ENCODE measurements around the gene FH. TPM values are rescaled to one million over a fixed set of nuclear protein-coding genes. Genes with fewer than 3 reads are reported as not detected.

FH gene
- total and polyA plus RNA-seq, 2 donors (not counting 3 experiments of a cell fraction or from before 2014, with no cell fraction given), result 41.9 to 96.6 TPM

DNA sequence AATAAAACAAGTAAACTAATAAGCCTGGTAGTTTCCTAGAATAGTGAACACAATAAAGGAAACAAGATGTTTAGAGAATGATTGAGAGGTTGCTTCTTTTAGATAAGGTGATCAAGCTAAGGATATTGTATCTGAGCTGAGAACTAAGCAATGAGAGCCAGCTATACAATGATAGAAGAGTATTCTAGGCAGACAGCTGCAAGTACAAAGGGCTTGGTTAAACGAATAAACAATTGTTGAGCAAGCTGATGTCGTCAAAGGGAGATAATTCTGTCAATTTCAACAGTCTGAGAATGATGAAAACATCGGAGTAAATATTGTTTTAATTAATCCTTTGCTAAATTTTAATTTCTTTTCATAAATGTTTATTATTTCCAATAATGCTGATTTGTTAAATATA, 5.5 kb upstream of the FH start:
- ChIA-PET POLR2A (no interaction called here), CTCF (interaction anchor here (0.9 to 1.8 kb wide), 4 partner anchors 9 to 694 kb away, joined by 3 to 4 read pairs (median 4); no protein-coding TSS in a partner anchor)
- Histone ChIP-seq H3K4me3 (replicated peaks in 1 of 3; ENCODE audit: insufficient read depth in 1 of 3, low read depth in 1 of 3, low read length in 3 of 3) (no peak overlapping the region), H3K9ac (replicated peaks; ENCODE audit: extremely low read depth, insufficient read depth, low read length) (no peak overlapping the region), H3K79me2 (ENCODE audit: control insufficient read depth, insufficient read depth, low read length) (no peaks in the 10 kb centered on the region), H3K27me3 (ENCODE audit: control insufficient read depth in 2 of 2, insufficient read depth in 2 of 2, low read length in 2 of 2) (peaks cover 24 to 70% of the 10 kb centered on the region in 2 experiments), H3K4me1 (ENCODE audit: control insufficient read depth, extremely low read depth, insufficient read depth, low read length) (peaks cover 2% of the 10 kb centered on the region), H3K36me3 (ENCODE audit: control insufficient read depth in 2 of 2, extremely low read depth in 1 of 2, insufficient read depth in 2 of 2, low read length in 2 of 2) (no peaks in the 10 kb centered on the region), H3K9me1 (replicated peaks; ENCODE audit: control insufficient read depth, extremely low read depth, insufficient read depth, low read length) (no peaks in the 10 kb centered on the region), H3K4me2 (ENCODE audit: insufficient read depth, low read length) (no peak overlapping the region), H2AFZ (ENCODE audit: low read depth, low read length) (no peak overlapping the region), H3K27ac (ENCODE audit: insufficient read depth, low read depth, low read length) (no peak overlapping the region), H4K20me1 (replicated peaks; ENCODE audit: control insufficient read depth, extremely low read depth, insufficient read depth, low read length) (no peaks in the 10 kb centered on the region), H3K9me3 (replicated peaks; ENCODE audit: control insufficient read depth, insufficient read depth, low read length) (no peaks in the 10 kb centered on the region)
- no peak for DNase-seq (ENCODE audit: low read depth, low spot score)
- dilution Hi-C loops (cut with MboI; ENCODE audit: extremely low pct_ligation_motif_present, low sequenced_read_pairs) (no loop called here), intact Hi-C loops (cut with micrococcal nuclease) (no loop called here)
- no peak for FAIRE-seq
- TF ChIP-seq, protein P1, sequence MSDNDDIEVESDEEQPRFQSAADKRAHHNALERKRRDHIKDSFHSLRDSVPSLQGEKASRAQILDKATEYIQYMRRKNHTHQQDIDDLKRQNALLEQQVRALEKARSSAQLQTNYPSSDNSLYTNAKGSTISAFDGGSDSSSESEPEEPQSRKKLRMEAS (IDR thresholded peaks at IDR 0.05; ENCODE audit: insufficient read depth, insufficient read length), result no peak
- no peak for TF ChIP-seq EZH2 (IDR thresholded peaks at IDR 0.05; ENCODE audit: borderline replicate concordance, low read depth, low read length, severe bottlenecking)
- no peak for TF ChIP-seq MYC (IDR thresholded peaks at IDR 0.05; ENCODE audit: low read depth, low read length)
- TF ChIP-seq JUN (IDR thresholded peaks at IDR 0.05; ENCODE audit: borderline replicate concordance, insufficient read depth, insufficient read length, low read depth), result no peak
- BruUV-seq (replicated peaks), result no TSS peak

DNA sequence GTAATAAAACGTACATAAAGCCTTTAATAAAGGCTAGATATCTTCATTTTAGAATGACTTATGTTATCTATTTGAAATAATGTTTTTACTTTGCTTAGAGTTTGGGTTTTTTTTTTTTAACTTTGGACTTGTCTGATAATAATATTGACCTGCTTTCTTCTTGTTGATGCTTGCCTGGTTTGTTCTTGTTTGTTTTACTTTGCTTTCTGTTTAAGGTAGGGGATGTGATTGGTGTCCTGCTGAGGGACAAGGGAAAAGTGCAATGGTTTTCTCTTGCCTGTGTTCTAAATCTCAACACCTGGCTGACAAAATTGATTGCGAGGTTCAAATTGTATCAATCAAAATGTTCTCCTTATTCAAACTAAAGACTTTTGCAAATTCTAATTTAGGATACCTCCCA, 2.2 kb upstream of the FH start:
- peaks cover 21 to 55% of the 10 kb centered on the region in 2 experiments for H3K27me3 ChIP-seq (ENCODE audit: control insufficient read depth in 2 of 2, insufficient read depth in 2 of 2, low read length in 2 of 2)
- no peaks in the 10 kb centered on the region for H3K9me1 ChIP-seq (replicated peaks; ENCODE audit: control insufficient read depth, extremely low read depth, insufficient read depth, low read length)
- ChIA-PET CTCF (no interaction called here), POLR2A (no interaction called here)
- no peak overlapping the region for H3K9ac ChIP-seq (replicated peaks; ENCODE audit: extremely low read depth, insufficient read depth, low read length)
- no peak overlapping the region for H3K4me2 ChIP-seq (ENCODE audit: insufficient read depth, low read length)
- no peak overlapping the region for H3K27ac ChIP-seq (ENCODE audit: insufficient read depth, low read depth, low read length)
- peaks cover 13% of the 10 kb centered on the region for H3K4me1 ChIP-seq (ENCODE audit: control insufficient read depth, extremely low read depth, insufficient read depth, low read length)
- dilution Hi-C loops (cut with MboI; ENCODE audit: extremely low pct_ligation_motif_present, low sequenced_read_pairs) (no loop called here), intact Hi-C loops (cut with micrococcal nuclease) (no loop called here)
- BruUV-seq (replicated peaks), result no TSS peak
- H3K9me3 ChIP-seq (replicated peaks; ENCODE audit: control insufficient read depth, insufficient read depth, low read length), result no peaks in the 10 kb centered on the region
- DNase-seq (ENCODE audit: low read depth, low spot score) (no peak), FAIRE-seq (no peak)
- no peaks in the 10 kb centered on the region for H4K20me1 ChIP-seq (replicated peaks; ENCODE audit: control insufficient read depth, extremely low read depth, insufficient read depth, low read length)
- H3K4me3 ChIP-seq (replicated peaks in 1 of 3; ENCODE audit: insufficient read depth in 1 of 3, low read depth in 1 of 3, low read length in 3 of 3), result no peak overlapping the region
- H3K36me3 ChIP-seq (ENCODE audit: control insufficient read depth in 2 of 2, extremely low read depth in 1 of 2, insufficient read depth in 2 of 2, low read length in 2 of 2), result no peaks in the 10 kb centered on the region
- TF ChIP-seq POLR2AphosphoS5 (IDR thresholded peaks at IDR 0.05; ENCODE audit: insufficient read depth, low read depth, low read length), result no peak
- no peak for TF ChIP-seq MYC (IDR thresholded peaks at IDR 0.05; ENCODE audit: low read depth, low read length)
- TF ChIP-seq, protein P1 (IDR thresholded peaks at IDR 0.05; ENCODE audit: insufficient read depth, insufficient read length), result no peak
- TF ChIP-seq EZH2 (IDR thresholded peaks at IDR 0.05; ENCODE audit: borderline replicate concordance, low read depth, low read length, severe bottlenecking), result no peak
- no peak for TF ChIP-seq JUN (IDR thresholded peaks at IDR 0.05; ENCODE audit: borderline replicate concordance, insufficient read depth, insufficient read length, low read depth)
- TF ChIP-seq, protein P2, sequence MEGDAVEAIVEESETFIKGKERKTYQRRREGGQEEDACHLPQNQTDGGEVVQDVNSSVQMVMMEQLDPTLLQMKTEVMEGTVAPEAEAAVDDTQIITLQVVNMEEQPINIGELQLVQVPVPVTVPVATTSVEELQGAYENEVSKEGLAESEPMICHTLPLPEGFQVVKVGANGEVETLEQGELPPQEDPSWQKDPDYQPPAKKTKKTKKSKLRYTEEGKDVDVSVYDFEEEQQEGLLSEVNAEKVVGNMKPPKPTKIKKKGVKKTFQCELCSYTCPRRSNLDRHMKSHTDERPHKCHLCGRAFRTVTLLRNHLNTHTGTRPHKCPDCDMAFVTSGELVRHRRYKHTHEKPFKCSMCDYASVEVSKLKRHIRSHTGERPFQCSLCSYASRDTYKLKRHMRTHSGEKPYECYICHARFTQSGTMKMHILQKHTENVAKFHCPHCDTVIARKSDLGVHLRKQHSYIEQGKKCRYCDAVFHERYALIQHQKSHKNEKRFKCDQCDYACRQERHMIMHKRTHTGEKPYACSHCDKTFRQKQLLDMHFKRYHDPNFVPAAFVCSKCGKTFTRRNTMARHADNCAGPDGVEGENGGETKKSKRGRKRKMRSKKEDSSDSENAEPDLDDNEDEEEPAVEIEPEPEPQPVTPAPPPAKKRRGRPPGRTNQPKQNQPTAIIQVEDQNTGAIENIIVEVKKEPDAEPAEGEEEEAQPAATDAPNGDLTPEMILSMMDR (IDR thresholded peaks at IDR 0.05; ENCODE audit: extremely low read depth in 1 of 2, insufficient read depth in 1 of 2, low read depth in 1 of 2, low read length in 2 of 2), result no peak
- TF ChIP-seq POLR2A (IDR thresholded peaks at IDR 0.05; ENCODE audit: low read depth, low read length), result no peak
- TF ChIP-seq GATA2 (IDR thresholded peaks at IDR 0.05; ENCODE audit: insufficient read depth, insufficient read length, low read depth, low read length), result no peak
- TF ChIP-seq FOS (IDR thresholded peaks at IDR 0.05; ENCODE audit: borderline replicate concordance, insufficient read depth, low read length), result no peak
- no peak overlapping the region for H2AFZ ChIP-seq (ENCODE audit: low read depth, low read length)
- peaks cover 25% of the 10 kb centered on the region for H3K79me2 ChIP-seq (ENCODE audit: control insufficient read depth, insufficient read depth, low read length)
